ENCODE results near the gene PIK3R1. TPM values are rescaled to one million over a fixed set of nuclear protein-coding genes. Genes with fewer than 3 reads are reported as not detected.
A peak's percentile ranks its signal among the peaks of the same experiment; 100 is the strongest.

The PIK3R1 gene
- polyA plus RNA-seq, 1 donor from 2014 or later = 29.1 TPM

DNA sequence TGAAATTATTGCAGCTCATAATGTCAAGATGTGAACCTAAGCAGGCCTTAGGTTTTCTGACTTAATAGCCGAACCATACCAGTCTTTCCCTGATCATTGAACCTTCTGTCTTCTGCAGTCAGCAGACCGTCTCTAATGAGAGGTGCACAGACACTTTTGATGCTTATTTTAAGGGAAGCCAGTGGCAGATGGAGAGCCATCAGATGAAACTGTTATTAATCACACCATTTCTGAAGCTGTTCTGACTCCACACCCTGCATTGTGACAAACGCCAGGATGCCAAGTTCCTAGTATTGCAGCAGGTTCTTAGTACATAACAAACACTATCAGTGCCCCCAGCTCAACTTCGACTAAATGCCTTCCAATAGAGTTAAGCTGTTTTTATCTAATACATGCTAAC is 43.0 kb downstream of the PIK3R1 start:
- no peak overlapping the region for H3K4me3 Mint-ChIP-seq
- H3K27me3 Mint-ChIP-seq = no peaks in the 10 kb centered on the region
- peaks cover 9 to 39% (median 25%) of the 10 kb centered on the region in 3 donors for H3K4me1 Mint-ChIP-seq
- peak overlapping the region in 1 of 3 donors; percentile 54 for H3K27ac Mint-ChIP-seq
- H3K9me3 Mint-ChIP-seq = no peaks in the 10 kb centered on the region
- no peaks in the 10 kb centered on the region for H3K36me3 Mint-ChIP-seq

DNA sequence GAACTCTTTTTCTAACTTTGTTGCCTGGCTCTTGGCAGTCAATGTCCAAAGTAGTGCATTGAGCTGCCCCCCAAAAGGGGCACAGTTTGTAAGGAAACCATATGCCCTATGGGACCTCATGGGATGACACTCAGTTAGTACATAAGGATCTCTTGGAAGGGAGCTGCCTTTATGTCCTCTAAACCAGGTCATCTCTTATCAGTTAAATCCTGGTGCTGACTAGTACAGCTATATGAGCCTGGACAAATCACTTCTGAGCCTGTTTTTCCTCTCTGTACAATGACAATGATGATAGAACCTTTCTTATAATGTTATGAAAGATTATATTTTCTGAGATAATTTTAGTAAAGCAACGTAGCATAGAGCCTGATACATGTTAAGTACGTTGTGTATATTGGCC is 44.1 kb downstream of the PIK3R1 start:
- no peak overlapping the region for H3K4me3 Mint-ChIP-seq
- no peaks in the 10 kb centered on the region for H3K36me3 Mint-ChIP-seq
- peaks cover 15 to 49% (median 27%) of the 10 kb centered on the region in 3 donors for H3K4me1 Mint-ChIP-seq
- no peak overlapping the region for H3K27ac Mint-ChIP-seq
- H3K27me3 Mint-ChIP-seq = no peaks in the 10 kb centered on the region
- H3K9me3 Mint-ChIP-seq = no peaks in the 10 kb centered on the region

DNA sequence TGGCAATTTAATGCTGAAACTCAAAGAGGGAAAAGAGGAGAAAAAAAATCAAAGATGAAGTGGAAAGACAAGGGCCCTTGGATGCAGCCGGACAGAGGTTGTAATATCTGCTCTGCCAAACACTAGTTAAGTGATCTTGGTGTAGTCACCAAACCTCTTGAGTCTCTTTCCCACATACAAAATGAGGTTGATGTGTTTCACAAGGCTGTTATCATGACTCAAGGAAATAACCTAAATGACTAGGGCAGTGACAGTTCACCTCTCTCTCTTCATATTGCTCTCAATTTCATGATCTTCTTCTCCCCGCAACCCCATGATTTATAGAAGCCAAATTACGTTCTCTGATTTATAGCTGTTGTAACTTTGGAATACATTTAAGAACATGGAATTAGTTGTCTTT is 44.9 kb downstream of the PIK3R1 start:
- H3K27ac Mint-ChIP-seq = peak overlapping the region in 2 of 3 donors; percentile 37 to 83
- H3K36me3 Mint-ChIP-seq = no peaks in the 10 kb centered on the region
- no peak overlapping the region for H3K4me3 Mint-ChIP-seq
- no peaks in the 10 kb centered on the region for H3K9me3 Mint-ChIP-seq
- no peaks in the 10 kb centered on the region for H3K27me3 Mint-ChIP-seq
- peaks cover 16 to 51% (median 30%) of the 10 kb centered on the region in 3 donors for H3K4me1 Mint-ChIP-seq

DNA sequence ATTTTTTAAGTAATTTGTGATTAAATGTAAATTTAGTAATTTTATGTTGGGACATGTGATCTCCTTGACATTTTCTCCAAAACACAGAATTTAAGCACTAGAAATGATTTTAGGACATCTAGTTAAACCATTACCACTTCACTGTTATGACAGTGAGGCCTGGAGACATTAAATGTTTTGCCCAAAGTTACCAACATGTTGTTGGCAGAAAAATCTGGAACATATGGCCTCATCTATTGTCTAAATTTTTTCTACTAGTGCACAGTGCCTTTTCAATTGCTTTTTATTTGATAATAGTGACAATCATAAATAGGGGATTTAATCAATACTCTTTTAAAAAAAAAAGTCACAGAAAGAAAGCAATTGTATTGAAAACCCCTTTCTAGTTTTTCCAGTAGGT is 45.6 kb downstream of the PIK3R1 start:
- Mint-ChIP-seq H3K4me3 (no peak overlapping the region), H3K36me3 (no peaks in the 10 kb centered on the region), H3K9me3 (no peaks in the 10 kb centered on the region), H3K4me1 (peaks cover 20 to 53% (median 34%) of the 10 kb centered on the region in 3 donors), H3K27ac (no peak overlapping the region), H3K27me3 (no peaks in the 10 kb centered on the region)

DNA sequence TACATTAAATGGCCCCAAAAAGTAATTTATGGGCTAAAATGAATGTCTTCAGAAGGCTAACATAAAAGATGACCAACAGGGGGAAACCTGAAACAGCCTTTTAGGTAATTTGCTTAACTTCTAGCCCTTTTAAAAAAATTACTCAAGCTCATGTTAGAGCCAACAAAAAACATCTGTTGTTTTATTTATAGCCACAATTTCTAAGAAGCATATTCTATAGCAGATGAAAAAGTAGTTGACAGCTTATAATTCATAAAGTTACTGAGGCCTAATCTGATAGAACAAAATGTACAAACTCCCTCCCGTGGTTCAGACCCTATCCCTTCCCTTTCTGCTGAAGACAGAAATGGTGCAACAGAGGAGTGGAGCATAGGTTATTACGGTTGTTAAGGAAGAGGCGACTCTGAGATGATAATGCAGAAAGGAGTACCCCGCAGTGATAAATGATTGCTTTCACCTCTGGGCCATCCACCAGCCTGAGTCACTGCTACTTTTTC is 46.1 kb downstream of the PIK3R1 start:
- Mint-ChIP-seq H3K27ac (no peak overlapping the region), H3K27me3 (no peaks in the 10 kb centered on the region), H3K4me3 (no peak overlapping the region), H3K4me1 (peaks cover 24 to 55% (median 38%) of the 10 kb centered on the region in 3 donors), H3K36me3 (no peaks in the 10 kb centered on the region), H3K9me3 (no peaks in the 10 kb centered on the region)

DNA sequence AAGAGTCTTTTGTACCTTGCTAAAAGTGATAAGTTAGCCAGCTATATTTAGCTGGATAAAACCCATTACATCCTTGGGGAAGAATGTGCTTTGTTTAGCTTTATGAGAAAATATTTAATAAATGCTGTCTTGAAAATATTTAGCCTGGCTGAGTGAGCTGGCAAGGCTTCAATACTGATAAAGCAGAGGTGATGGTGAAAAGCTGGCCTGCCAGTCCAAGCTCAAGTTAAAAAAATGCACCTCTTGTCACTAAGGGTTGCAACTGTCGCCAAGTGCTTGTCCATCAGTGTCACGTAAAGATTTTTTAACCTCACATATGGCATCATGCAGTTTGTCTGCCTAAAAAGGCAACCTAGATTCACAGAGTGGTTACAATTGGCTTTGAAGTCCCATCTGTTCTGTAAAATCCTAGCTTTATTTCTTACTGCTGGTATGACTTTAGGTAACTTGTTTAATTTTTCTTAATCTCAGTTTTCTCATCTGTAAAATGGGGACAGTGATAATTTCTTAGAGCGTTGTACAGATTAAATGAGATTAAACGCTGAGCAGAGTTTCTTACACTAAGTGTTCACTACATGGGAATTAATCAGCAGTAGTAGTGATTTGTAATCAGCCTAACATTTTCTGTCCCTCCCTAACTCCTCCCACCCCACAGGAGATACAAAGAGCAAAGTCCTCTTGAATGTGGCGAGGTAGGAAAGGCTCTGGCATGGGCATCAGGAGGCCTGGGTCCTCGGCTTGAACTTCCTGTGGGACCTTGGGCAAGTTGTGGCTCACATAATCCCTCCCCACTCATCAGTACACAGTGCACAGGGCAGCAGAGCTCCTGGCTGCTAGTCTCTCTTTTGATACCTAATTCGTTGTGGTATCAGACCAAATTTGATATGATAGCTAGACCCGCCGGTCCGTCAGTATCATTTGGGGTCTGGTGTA is 48.7 kb downstream of the PIK3R1 start:
- Mint-ChIP-seq H3K4me1 (peaks cover 41 to 66% (median 53%) of the 10 kb centered on the region in 3 donors), H3K9me3 (no peaks in the 10 kb centered on the region), H3K27me3 (no peaks in the 10 kb centered on the region), H3K36me3 (no peaks in the 10 kb centered on the region), H3K4me3 (no peak overlapping the region), H3K27ac (peak overlapping the region in 2 of 3 donors; percentile 14 to 42)

DNA sequence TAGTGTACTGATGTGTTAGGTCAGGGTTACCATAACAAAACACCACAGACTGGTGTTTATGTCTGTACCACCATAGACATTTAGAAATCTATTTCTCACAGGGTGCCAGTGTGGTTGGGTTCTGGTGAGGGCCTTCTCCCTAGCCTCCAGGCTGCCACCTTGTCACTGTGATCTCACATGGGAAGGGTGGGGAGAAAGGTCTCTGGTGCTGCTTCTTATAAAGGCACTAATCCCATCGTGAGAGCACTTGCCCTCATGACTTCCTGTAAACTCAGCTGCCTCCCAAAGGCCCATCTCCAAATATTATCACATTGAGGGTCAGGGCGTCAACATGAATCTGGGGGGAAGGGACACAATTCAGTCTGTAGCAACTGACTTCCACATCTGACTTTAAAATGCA is 49.8 kb downstream of the PIK3R1 start:
- H3K9me3 Mint-ChIP-seq = no peaks in the 10 kb centered on the region
- H3K4me1 Mint-ChIP-seq = peaks cover 46 to 63% (median 61%) of the 10 kb centered on the region in 3 donors
- H3K27ac Mint-ChIP-seq = peak overlapping the region; percentile 7 to 63 (median 42)
- no peaks in the 10 kb centered on the region for H3K27me3 Mint-ChIP-seq
- peak overlapping the region in 1 of 4 donors; percentile 6 for H3K4me3 Mint-ChIP-seq
- no peaks in the 10 kb centered on the region for H3K36me3 Mint-ChIP-seq

DNA sequence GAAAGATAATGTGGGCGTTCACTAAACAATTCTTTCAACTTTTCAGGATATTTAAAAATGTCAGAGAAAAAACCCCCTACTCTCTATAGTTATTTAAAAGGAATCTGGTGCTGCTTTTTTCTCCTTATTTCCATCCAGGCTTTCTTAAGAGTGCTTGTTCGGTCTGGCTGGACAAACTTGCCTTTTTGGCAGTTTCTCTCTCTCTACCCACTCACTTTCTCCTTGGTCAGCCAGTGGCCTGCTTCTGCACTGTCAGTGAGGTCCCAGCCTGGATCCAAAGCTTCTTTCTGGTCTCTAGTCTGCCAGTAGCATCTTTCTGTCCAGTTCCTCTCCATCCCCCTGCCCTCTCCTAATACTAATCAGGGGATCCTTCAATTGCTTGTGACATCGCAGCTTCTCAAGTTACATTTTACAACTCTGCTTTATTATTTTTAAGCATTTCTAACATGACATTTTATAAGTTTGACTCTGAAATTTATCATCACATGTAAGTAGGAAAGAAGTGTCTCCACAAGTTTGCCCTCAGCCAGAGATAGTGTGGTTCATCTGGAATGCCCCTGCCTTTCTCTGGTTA is 50.4 kb downstream of the PIK3R1 start:
- Mint-ChIP-seq H3K27ac (peak overlapping the region in 2 of 3 donors; percentile 49 to 63), H3K4me3 (no peak overlapping the region), H3K27me3 (no peaks in the 10 kb centered on the region), H3K9me3 (no peaks in the 10 kb centered on the region), H3K36me3 (peaks cover 2% of the 10 kb centered on the region), H3K4me1 (peaks cover 46 to 67% (median 63%) of the 10 kb centered on the region in 3 donors)

DNA sequence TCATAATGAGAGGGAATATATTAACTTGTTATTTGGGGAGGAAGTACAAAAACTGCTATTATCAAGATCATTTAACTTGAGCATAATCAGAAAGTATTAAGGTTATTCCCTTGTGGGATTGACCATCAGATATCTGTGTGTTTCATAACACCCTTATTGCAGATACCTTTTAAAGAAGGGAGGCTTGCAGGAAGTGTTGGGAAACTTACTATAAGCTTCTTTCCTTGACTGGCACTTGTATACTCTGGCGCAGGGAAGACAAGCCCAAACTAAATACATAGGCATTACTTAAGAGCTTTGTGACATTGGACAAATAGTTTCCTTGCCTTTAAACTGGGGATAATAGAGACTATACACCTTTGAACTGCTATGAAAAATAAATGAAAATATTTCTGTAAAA is 50.9 kb downstream of the PIK3R1 start:
- no peaks in the 10 kb centered on the region for H3K9me3 Mint-ChIP-seq
- peaks cover 46 to 67% (median 62%) of the 10 kb centered on the region in 3 donors for H3K4me1 Mint-ChIP-seq
- H3K27ac Mint-ChIP-seq = peak overlapping the region; percentile 22 to 59 (median 32)
- H3K27me3 Mint-ChIP-seq = no peaks in the 10 kb centered on the region
- H3K4me3 Mint-ChIP-seq = peak overlapping the region in 1 of 4 donors; percentile 30
- H3K36me3 Mint-ChIP-seq = peaks cover 2% of the 10 kb centered on the region

DNA sequence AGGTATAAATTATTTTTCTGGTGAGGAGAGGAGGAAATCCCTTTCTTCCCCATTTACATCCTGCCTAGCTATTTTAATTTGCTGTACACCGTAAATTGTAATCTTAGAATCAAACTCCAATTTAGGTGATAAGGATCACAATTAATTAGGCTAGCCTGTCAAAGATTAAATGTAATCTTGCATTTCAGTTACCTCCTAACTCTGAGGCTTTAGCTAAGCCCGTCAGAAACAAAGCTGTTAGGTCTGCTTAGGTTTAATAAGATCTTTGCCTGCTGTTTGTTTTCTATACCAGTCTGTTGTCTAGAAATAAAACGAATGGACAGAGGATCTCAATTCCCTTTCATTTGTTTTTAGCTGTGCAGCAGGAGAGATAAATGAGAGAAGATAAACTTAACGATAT is 51.5 kb downstream of the PIK3R1 start:
- Mint-ChIP-seq H3K9me3 (no peaks in the 10 kb centered on the region), H3K36me3 (peaks cover 2% of the 10 kb centered on the region), H3K4me1 (peaks cover 46 to 67% (median 59%) of the 10 kb centered on the region in 3 donors), H3K4me3 (peak overlapping the region in 2 of 4 donors; percentile 30 to 82), H3K27ac (peak overlapping the region in 2 of 3 donors; percentile 22 to 59), H3K27me3 (no peaks in the 10 kb centered on the region)

DNA sequence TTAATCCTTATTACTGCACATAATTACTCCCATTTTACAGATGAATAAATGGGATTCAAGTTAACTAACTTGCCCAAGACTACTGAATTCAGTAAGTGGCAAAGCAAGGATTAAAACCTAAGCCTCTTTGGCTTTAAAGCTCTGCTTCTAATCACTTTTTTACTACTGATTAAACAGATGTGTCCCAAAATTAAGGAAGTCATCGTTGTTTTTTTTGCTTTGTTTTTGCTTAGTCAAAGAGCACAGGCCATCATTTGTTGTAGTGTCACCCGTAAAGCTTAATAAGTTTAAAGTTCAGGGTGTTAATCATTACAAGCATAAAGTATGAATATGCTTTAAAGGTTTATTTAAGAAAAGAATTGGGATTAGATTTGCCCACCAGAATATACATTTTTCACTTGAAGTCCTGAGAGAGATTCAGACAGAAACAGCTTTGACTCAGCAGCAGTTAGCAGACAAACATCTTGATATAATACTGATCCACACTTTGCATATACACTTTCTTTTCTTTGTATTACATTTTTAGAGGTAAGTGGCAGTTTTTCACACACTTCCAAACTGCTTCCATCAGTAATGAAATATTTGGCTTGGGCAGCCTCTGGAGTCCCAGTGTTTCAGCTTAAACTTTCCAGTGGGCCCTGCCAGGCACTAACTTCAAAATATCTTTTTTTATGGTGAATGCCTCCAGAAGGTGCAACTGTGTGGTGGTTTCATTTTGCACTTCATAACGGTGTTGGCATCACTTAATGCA is 52.7 kb downstream of the PIK3R1 start:
- Mint-ChIP-seq H3K9me3 (no peaks in the 10 kb centered on the region), H3K27me3 (no peaks in the 10 kb centered on the region), H3K27ac (peak overlapping the region; percentile 5 to 54 (median 13)), H3K36me3 (peaks cover 2% of the 10 kb centered on the region), H3K4me1 (peaks cover 48 to 71% (median 62%) of the 10 kb centered on the region in 3 donors), H3K4me3 (peak overlapping the region in 1 of 4 donors; percentile 82)

DNA sequence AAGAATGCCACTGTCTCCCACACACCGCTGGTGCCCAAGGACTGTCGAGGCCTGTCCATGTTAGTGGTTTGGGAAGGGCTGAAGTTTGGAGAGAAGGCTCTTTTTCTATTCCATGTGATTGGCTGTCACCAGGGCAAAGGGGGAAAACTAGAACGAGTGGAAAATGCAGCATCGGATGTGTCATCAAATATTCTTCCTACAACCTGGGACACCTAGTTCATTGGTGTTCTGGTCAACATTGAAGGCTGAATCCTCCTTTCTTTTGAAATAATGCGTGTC is 53.2 kb downstream of the PIK3R1 start:
- H3K36me3 Mint-ChIP-seq = peaks cover 2% of the 10 kb centered on the region
- peak overlapping the region; percentile 5 to 54 (median 13) for H3K27ac Mint-ChIP-seq
- peaks cover 49 to 67% (median 65%) of the 10 kb centered on the region in 3 donors for H3K4me1 Mint-ChIP-seq
- no peaks in the 10 kb centered on the region for H3K27me3 Mint-ChIP-seq
- H3K9me3 Mint-ChIP-seq = no peaks in the 10 kb centered on the region
- H3K4me3 Mint-ChIP-seq = peak overlapping the region in 1 of 4 donors; percentile 81

DNA sequence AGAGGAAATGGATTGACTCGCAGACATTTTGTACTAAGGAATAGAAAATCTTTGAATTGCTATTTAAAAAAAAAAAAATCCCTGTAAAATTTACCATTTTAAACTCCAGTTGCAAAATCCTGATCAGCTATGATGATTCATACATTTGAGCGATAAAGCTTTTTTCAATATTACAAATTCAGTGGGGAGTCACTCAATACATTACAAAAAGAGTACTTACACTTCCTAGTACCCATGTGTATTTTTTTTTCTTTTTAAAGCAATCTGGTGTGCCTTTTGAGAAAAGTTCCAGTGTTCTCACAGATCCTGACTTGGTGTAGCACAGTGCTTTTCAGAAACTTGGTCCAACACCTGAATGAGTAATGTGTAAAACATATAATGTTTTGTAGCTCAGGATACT is 54.3 kb downstream of the PIK3R1 start:
- Mint-ChIP-seq H3K4me3 (no peak overlapping the region), H3K4me1 (peaks cover 45 to 63% (median 62%) of the 10 kb centered on the region in 3 donors), H3K27ac (no peak overlapping the region), H3K36me3 (peaks cover 2% of the 10 kb centered on the region), H3K9me3 (no peaks in the 10 kb centered on the region), H3K27me3 (no peaks in the 10 kb centered on the region)

DNA sequence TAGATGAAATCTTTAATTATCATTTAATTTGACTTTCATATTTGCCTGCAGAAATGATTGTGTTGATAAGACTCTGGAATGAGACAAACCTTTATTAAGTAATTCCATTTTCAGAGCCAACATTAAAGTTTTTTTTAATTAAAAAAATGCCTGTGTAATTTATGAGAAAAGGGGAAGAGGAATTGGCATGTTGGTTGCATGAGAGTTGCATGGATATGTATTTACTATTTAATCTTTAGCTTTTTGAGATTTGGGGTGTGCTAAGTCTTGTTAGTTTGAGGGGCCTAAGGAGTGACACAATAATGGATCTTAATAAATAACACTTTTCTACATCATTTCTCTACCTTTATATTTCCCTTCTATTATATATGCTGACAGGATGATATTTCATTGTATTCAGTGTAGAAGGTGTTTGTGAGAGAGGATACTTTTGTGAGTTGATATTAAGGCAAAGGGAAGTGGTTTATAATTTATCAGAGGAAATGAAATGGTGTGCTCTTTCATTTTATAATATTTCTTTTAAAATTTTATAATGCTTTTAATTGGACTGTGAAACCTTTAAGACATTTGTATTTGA is 54.9 kb downstream of the PIK3R1 start:
- Mint-ChIP-seq H3K4me3 (peak overlapping the region in 2 of 4 donors; percentile 19 to 51), H3K36me3 (peaks cover 2% of the 10 kb centered on the region), H3K27me3 (no peaks in the 10 kb centered on the region), H3K9me3 (no peaks in the 10 kb centered on the region), H3K4me1 (peaks cover 42 to 64% (median 59%) of the 10 kb centered on the region in 3 donors), H3K27ac (no peak overlapping the region)

Measured in IgD-negative memory B cell (primary cell).